Measurements from ENCODE around the gene DPP6.

DNA sequence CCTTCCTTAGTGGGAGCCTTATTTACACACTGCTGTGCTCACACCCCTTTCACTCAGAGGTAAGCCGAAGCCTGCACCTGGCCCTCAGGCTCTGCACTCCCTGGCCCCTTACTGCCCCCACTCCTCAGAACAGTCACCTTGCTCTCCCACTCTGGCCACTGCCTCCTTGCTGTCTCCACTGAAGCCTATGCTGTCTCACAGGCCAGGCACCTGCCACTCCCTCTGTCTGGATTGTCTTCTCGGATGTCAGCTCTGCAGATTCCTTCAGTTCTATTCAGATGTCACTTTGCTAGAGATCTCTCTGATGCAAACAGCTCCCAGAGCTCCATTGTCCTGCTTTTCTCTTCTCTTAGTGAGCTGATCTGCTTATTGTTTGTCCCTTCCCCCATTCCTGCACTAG is 390.7 kb downstream of the DPP6 start:
- TF ChIP-seq, protein P1, sequence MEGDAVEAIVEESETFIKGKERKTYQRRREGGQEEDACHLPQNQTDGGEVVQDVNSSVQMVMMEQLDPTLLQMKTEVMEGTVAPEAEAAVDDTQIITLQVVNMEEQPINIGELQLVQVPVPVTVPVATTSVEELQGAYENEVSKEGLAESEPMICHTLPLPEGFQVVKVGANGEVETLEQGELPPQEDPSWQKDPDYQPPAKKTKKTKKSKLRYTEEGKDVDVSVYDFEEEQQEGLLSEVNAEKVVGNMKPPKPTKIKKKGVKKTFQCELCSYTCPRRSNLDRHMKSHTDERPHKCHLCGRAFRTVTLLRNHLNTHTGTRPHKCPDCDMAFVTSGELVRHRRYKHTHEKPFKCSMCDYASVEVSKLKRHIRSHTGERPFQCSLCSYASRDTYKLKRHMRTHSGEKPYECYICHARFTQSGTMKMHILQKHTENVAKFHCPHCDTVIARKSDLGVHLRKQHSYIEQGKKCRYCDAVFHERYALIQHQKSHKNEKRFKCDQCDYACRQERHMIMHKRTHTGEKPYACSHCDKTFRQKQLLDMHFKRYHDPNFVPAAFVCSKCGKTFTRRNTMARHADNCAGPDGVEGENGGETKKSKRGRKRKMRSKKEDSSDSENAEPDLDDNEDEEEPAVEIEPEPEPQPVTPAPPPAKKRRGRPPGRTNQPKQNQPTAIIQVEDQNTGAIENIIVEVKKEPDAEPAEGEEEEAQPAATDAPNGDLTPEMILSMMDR (IDR thresholded peaks at IDR 0.05): no peak
- TF ChIP-seq, protein P2, sequence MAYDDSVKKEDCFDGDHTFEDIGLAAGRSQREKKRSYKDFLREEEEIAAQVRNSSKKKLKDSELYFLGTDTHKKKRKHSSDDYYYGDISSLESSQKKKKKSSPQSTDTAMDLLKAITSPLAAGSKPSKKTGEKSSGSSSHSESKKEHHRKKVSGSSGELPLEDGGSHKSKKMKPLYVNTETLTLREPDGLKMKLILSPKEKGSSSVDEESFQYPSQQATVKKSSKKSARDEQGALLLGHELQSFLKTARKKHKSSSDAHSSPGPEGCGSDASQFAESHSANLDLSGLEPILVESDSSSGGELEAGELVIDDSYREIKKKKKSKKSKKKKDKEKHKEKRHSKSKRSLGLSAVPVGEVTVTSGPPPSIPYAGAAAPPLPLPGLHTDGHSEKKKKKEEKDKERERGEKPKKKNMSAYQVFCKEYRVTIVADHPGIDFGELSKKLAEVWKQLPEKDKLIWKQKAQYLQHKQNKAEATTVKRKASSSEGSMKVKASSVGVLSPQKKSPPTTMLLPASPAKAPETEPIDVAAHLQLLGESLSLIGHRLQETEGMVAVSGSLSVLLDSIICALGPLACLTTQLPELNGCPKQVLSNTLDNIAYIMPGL (CRISPR knock-in tag; IDR thresholded peaks at IDR 0.05; ENCODE audit: borderline replicate concordance): no peak
- TF ChIP-seq, protein P3, sequence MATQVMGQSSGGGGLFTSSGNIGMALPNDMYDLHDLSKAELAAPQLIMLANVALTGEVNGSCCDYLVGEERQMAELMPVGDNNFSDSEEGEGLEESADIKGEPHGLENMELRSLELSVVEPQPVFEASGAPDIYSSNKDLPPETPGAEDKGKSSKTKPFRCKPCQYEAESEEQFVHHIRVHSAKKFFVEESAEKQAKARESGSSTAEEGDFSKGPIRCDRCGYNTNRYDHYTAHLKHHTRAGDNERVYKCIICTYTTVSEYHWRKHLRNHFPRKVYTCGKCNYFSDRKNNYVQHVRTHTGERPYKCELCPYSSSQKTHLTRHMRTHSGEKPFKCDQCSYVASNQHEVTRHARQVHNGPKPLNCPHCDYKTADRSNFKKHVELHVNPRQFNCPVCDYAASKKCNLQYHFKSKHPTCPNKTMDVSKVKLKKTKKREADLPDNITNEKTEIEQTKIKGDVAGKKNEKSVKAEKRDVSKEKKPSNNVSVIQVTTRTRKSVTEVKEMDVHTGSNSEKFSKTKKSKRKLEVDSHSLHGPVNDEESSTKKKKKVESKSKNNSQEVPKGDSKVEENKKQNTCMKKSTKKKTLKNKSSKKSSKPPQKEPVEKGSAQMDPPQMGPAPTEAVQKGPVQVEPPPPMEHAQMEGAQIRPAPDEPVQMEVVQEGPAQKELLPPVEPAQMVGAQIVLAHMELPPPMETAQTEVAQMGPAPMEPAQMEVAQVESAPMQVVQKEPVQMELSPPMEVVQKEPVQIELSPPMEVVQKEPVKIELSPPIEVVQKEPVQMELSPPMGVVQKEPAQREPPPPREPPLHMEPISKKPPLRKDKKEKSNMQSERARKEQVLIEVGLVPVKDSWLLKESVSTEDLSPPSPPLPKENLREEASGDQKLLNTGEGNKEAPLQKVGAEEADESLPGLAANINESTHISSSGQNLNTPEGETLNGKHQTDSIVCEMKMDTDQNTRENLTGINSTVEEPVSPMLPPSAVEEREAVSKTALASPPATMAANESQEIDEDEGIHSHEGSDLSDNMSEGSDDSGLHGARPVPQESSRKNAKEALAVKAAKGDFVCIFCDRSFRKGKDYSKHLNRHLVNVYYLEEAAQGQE (IDR thresholded peaks at IDR 0.05): no peak
- TF ChIP-seq CEBPB (IDR thresholded peaks at IDR 0.05): no peak
- no peak for TF ChIP-seq RAD21 (conservative IDR thresholded peaks at IDR 0.05 in 1 of 2, IDR thresholded peaks at IDR 0.05 in 1 of 2)
- TF ChIP-seq HOXA7 (CRISPR knock-in tag; IDR thresholded peaks at IDR 0.05): no peak
- TF ChIP-seq EP300 (IDR thresholded peaks at IDR 0.05): no peak
- no peak for TF ChIP-seq POLR2A (IDR thresholded peaks at IDR 0.05; ENCODE audit: low read length)
- no peak for TF ChIP-seq CHD4 (IDR thresholded peaks at IDR 0.05; ENCODE audit: borderline replicate concordance)
- TF ChIP-seq RFX5 (IDR thresholded peaks at IDR 0.05): no peak
